H9 (cell line): ENCODE results near the gene RPS14. TPM values are rescaled to one million over a fixed set of nuclear protein-coding genes. Genes with fewer than 3 reads are reported as not detected.

Experiments
- DNase-seq: peaks from one replicate; pipeline ENCODE4 v3.0.0-alpha.2; 2017
- H2AFZ ChIP-seq: one replicate; pipeline ENCODE4 v1.6.1; 2013; ENCODE audit warnings: mild to moderate bottlenecking, low read length, control low read depth, moderate library complexity
- H2AK5ac ChIP-seq: 2 replicates; pipeline ENCODE4 v1.6.1; 2013; ENCODE audit warnings: low read length, control low read depth, mixed read lengths; ENCODE audit not compliant: insufficient read length
- H2BK120ac ChIP-seq: one replicate; pipeline ENCODE4 v1.6.1; 2013; ENCODE audit warnings: low read depth, mild to moderate bottlenecking, low read length, control low read depth, inconsistent platforms; ENCODE audit not compliant: poor library complexity, severe bottlenecking
- H2BK12ac ChIP-seq: 2 replicates; pipeline ENCODE4 v1.6.1; 2013; ENCODE audit warnings: low read length, control low read depth, mixed read lengths, low read depth; ENCODE audit not compliant: insufficient read length
- H2BK15ac ChIP-seq: 2 replicates; pipeline ENCODE4 v1.6.1; 2013; ENCODE audit warnings: low read depth, low read length, control low read depth
- H2BK20ac ChIP-seq: one replicate; pipeline ENCODE4 v1.6.1; 2013; ENCODE audit warnings: low read depth, mild to moderate bottlenecking, low read length, control low read depth, inconsistent platforms; ENCODE audit not compliant: poor library complexity, severe bottlenecking
- H2BK5ac ChIP-seq: 2 replicates; pipeline ENCODE4 v1.6.1; 2013; ENCODE audit warnings: low read length, control low read depth, mixed read lengths; ENCODE audit not compliant: insufficient read length
- H3K14ac ChIP-seq: 2 replicates; pipeline ENCODE4 v1.6.1; 2013; ENCODE audit warnings: low read length, control low read depth; ENCODE audit not compliant: insufficient read depth
- H3K18ac ChIP-seq: 2 replicates; pipeline ENCODE4 v1.6.1; 2013; ENCODE audit warnings: low read depth, mild to moderate bottlenecking, mixed read lengths, low read length, control low read depth; ENCODE audit not compliant: insufficient read length
- H3K23ac ChIP-seq: 2 replicates; pipeline ENCODE4 v1.6.1; 2013; ENCODE audit warnings: low read length, control low read depth, mixed read lengths, low read depth; ENCODE audit not compliant: insufficient read length
- H3K23me2 ChIP-seq: 2 replicates; pipeline ENCODE4 v1.6.1; 2013; ENCODE audit warnings: low read depth, mild to moderate bottlenecking, mixed read lengths, low read length, control low read depth; ENCODE audit not compliant: insufficient read length, poor library complexity, severe bottlenecking
- H3K27ac ChIP-seq: 2 replicates; pipeline ENCODE4 v1.5.1; 2013; ENCODE audit warnings: low read length, control low read depth, mixed read lengths, low read depth; ENCODE audit not compliant: insufficient read length
- H3K27me3 ChIP-seq: 2 replicates; pipeline ENCODE4 v1.6.1; 2013; ENCODE audit warnings: low read length, control low read depth, inconsistent platforms; ENCODE audit not compliant: insufficient read depth
- H3K4ac ChIP-seq: 2 replicates; pipeline ENCODE4 v1.6.1; 2013; ENCODE audit warnings: low read depth, mild to moderate bottlenecking, control low read depth, inconsistent platforms, low read length, moderate library complexity
- H3K4me1 ChIP-seq: 2 replicates; pipeline ENCODE4 v1.6.1; 2013; ENCODE audit warnings: low read length, control low read depth, inconsistent platforms; ENCODE audit not compliant: insufficient read depth
- H3K4me2 ChIP-seq: 2 replicates; pipeline ENCODE4 v1.6.1; 2013; ENCODE audit warnings: low read length, control low read depth, mixed read lengths; ENCODE audit not compliant: insufficient read length, insufficient read depth
- H3K56ac ChIP-seq: 2 replicates; pipeline ENCODE4 v1.6.1; 2013; ENCODE audit warnings: low read depth, mild to moderate bottlenecking, mixed read lengths, low read length, control low read depth; ENCODE audit not compliant: insufficient read length
- H3K79me1 ChIP-seq: 2 replicates; pipeline ENCODE4 v1.6.1; 2013; ENCODE audit warnings: low read depth, mild to moderate bottlenecking, moderate library complexity, low read length, control low read depth, inconsistent platforms; ENCODE audit not compliant: insufficient read depth, poor library complexity, severe bottlenecking
- H3K79me2 ChIP-seq: 2 replicates; pipeline ENCODE4 v1.6.1; 2013; ENCODE audit warnings: low read length, control low read depth, inconsistent platforms; ENCODE audit not compliant: insufficient read depth
- H3K9ac ChIP-seq: 2 replicates; pipeline ENCODE4 v1.6.1; 2013; ENCODE audit warnings: low read length, control low read depth, mixed read lengths; ENCODE audit not compliant: insufficient read length; ENCODE audit errors: extremely low read depth
- H3K9me3 ChIP-seq: one replicate; pipeline ENCODE4 v1.6.1; 2013; ENCODE audit warnings: low read depth, low read length, inconsistent platforms; ENCODE audit not compliant: control insufficient read depth
- H3T11ph ChIP-seq: one replicate; pipeline ENCODE4 v1.6.1; 2013; ENCODE audit warnings: mild to moderate bottlenecking, low read length, control low read depth, inconsistent platforms
- H4K20me1 ChIP-seq: one replicate; pipeline ENCODE4 v1.6.1; 2013; ENCODE audit not compliant: control insufficient read depth, insufficient read length, insufficient read depth
- H4K5ac ChIP-seq: 2 replicates; pipeline ENCODE4 v1.6.1; 2013; ENCODE audit warnings: low read depth, mild to moderate bottlenecking, mixed read lengths, low read length, control low read depth; ENCODE audit not compliant: insufficient read length
- H4K8ac ChIP-seq: replicated peaks from 2 replicates; pipeline ENCODE4 v1.6.1; 2013; ENCODE audit warnings: low read length, control low read depth, mixed read lengths, low read depth; ENCODE audit not compliant: insufficient read length
- H4K91ac ChIP-seq: 2 replicates; pipeline ENCODE4 v1.6.1; 2013; ENCODE audit warnings: low read depth, mild to moderate bottlenecking, moderate library complexity, mixed read lengths, low read length, control low read depth; ENCODE audit not compliant: insufficient read length
- H3K27ac Mint-ChIP-seq, 3 experiments: 2 replicates in 2 of 3; 3 replicates in 1 of 3; pipeline ENCODE4 v1.8.0; 2020 to 2021; ENCODE audit warnings: mixed read lengths in 3 of 3, mild to moderate bottlenecking in 1 of 3, moderate library complexity in 1 of 3
- H3K27me3 Mint-ChIP-seq: 2 replicates; pipeline ENCODE4 v1.8.0; 2021; ENCODE audit warnings: low read depth, mild to moderate bottlenecking, moderate library complexity, mixed read lengths
- H3K36me3 Mint-ChIP-seq, 3 experiments: 2 replicates in 2 of 3; 3 replicates in 1 of 3; pipeline ENCODE4 v1.8.0; 2020 to 2021; ENCODE audit warnings: low read depth in 3 of 3, mixed read lengths in 3 of 3; ENCODE audit not compliant: insufficient read depth in 1 of 3
- H3K4me1 Mint-ChIP-seq, 2 experiments: 2 replicates each; pipeline ENCODE4 v1.8.0; 2020; ENCODE audit warnings: mixed read lengths in 2 of 2
- H3K4me3 Mint-ChIP-seq, 2 experiments: 2 replicates in 1 of 2; 3 replicates in 1 of 2; pipeline ENCODE4 v1.8.0; 2020 to 2021; ENCODE audit warnings: mild to moderate bottlenecking in 2 of 2, mixed read lengths in 2 of 2, moderate library complexity in 1 of 2
- H3K9me3 Mint-ChIP-seq, 2 experiments: 2 replicates in 1 of 2; 3 replicates in 1 of 2; pipeline ENCODE4 v1.8.0; 2020; ENCODE audit warnings: mild to moderate bottlenecking in 2 of 2, mixed read lengths in 2 of 2, moderate library complexity in 1 of 2
- WGBS: extraction: QIAGEN DNeasy Blood & Tissue Kit; methylation state at CpG from one replicate; pipeline ENCODE4 v1.1.7; 2013; ENCODE audit warnings: missing lambda C conversion rate, low lambda C conversion rate, mixed read lengths; ENCODE audit not compliant: insufficient read length; ENCODE audit errors: extremely low coverage; 5-methylcytosine and 5-hydroxymethylcytosine counted together
- total RNA-seq: library from RNA; stranded (reverse); gene quantifications from 2 replicates; pipeline ENCODE4 v1.2.1, GENCODE V29; 2021
- TF ChIP-seq, protein P1 (sequence below): fragments of 200-600 bp; sonication (generic); conservative IDR thresholded peaks from 3 replicates; pipeline ENCODE4 v1.8.0; 2021; ENCODE audit warnings: antibody characterized with exemption, mild to moderate bottlenecking

The RPS14 gene
- total RNA-seq, 1 experiment from 2014 or later = 2,533 TPM

DNA sequence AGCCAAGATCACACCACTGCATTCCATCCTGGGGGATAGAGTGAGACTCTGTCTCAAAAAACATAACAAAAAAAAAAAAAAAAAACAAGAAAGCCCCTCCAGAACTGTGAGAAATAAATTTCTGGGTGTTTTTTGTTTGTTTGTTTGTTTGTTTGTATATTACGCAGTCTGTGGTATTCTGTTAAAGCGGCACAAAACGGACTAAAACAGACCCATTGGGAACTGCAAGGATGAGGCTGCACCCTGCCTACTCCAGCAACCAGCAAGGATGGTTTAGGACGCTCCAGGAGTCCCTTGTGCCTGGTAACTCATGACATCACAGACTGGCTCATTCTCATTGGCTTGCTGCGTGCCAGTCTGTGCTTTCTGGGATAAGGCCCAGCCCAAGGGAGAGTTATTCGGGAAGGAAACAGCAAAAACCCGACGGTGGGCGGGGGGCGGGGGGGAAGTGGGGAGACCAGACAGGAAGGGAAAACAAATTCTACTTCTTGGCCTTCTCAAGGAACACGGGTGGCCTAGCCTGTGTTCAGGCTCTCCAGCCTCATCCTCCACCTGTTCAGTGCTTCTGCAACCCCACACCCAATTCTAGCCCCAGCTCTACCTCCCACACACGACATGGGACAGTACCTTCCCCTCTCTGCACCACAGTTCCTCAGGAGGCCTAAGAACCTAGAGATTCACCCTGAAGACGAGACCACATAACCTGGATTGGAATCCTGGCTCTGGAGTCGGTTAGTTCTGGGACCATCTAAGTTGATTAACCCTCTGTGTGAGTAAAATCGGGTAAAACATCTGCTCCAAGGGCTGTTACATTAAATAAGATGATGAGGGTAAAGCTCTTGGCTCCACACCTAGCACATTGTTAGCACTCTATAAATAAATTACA is 39.7 kb downstream of the RPS14 start:
- Histone ChIP-seq H3K18ac (peak overlapping the region; percentile 69), H3K27ac (no peak overlapping the region)

More for the DNA sequence above, 39.7 kb downstream of the RPS14 start:
- Mint-ChIP-seq H3K9me3 (no peaks in the 10 kb centered on the region; a peak in 2 of 5 replicates), H3K4me1 (peaks cover 40 to 49% of the 10 kb centered on the region in 2 experiments), H3K27me3 (no peaks in the 10 kb centered on the region; the same call in 1 of the 2 replicates), H3K27ac (peak overlapping the region; percentile 84 to 94 (median 91)), H3K4me3 (peak overlapping the region; percentile 23 to 60), H3K36me3 (no peaks in the 10 kb centered on the region)
- H4K8ac ChIP-seq = no peak overlapping the region
- H2BK20ac ChIP-seq = no peak overlapping the region
- no peak overlapping the region for H3K56ac ChIP-seq
- no peaks in the 10 kb centered on the region for H4K20me1 ChIP-seq
- no peak overlapping the region for H2BK12ac ChIP-seq
- H4K91ac ChIP-seq = no peak overlapping the region
- H3K14ac ChIP-seq = no peak overlapping the region
- H3K23ac ChIP-seq = no peak overlapping the region
- no peaks in the 10 kb centered on the region for H3K9me3 ChIP-seq
- H4K5ac ChIP-seq = no peak overlapping the region
- H3K27me3 ChIP-seq = no peaks in the 10 kb centered on the region
- no peaks in the 10 kb centered on the region for H3K23me2 ChIP-seq
- no peak overlapping the region for H3T11ph ChIP-seq
- no peaks in the 10 kb centered on the region for H3K79me1 ChIP-seq
- peaks cover 4% of the 10 kb centered on the region; the same call in 1 of the 2 replicates for H3K4me1 ChIP-seq
- H2AFZ ChIP-seq = peak overlapping the region; percentile 19
- peak overlapping the region; percentile 60 for H3K4me2 ChIP-seq
- H3K79me2 ChIP-seq = no peaks in the 10 kb centered on the region
- no peak overlapping the region for H3K4ac ChIP-seq
- H3K9ac ChIP-seq = no peak overlapping the region
- no peak overlapping the region for H2BK15ac ChIP-seq
- H2BK120ac ChIP-seq = no peak overlapping the region
- peak; percentile 94 for DNase-seq
- TF ChIP-seq, protein P1, sequence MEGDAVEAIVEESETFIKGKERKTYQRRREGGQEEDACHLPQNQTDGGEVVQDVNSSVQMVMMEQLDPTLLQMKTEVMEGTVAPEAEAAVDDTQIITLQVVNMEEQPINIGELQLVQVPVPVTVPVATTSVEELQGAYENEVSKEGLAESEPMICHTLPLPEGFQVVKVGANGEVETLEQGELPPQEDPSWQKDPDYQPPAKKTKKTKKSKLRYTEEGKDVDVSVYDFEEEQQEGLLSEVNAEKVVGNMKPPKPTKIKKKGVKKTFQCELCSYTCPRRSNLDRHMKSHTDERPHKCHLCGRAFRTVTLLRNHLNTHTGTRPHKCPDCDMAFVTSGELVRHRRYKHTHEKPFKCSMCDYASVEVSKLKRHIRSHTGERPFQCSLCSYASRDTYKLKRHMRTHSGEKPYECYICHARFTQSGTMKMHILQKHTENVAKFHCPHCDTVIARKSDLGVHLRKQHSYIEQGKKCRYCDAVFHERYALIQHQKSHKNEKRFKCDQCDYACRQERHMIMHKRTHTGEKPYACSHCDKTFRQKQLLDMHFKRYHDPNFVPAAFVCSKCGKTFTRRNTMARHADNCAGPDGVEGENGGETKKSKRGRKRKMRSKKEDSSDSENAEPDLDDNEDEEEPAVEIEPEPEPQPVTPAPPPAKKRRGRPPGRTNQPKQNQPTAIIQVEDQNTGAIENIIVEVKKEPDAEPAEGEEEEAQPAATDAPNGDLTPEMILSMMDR = no peak
- no peak overlapping the region for H2AK5ac ChIP-seq
- WGBS = no CpG with 5 or more reads among the region's 15 CpGs
- H2BK5ac ChIP-seq = no peak overlapping the region
